Panc1 (cell line): Measurements from ENCODE around the gene RPUSD1.

ENCODE experiments used
- POLR2AphosphoS5 ChIP-seq: IDR thresholded peaks from 2 replicates; pipeline ENCODE4 v1.6.1; 2012; ENCODE audit warnings: mild to moderate bottlenecking, low read depth, low read length, moderate library complexity
- REST ChIP-seq, 2 experiments: IDR thresholded peaks; 2 replicates each; pipeline ENCODE4 v1.6.1; 2011 to 2012; ENCODE audit warnings: low read depth in 2 of 2, control low read depth in 1 of 2, low read length in 1 of 2, mild to moderate bottlenecking in 1 of 2, moderate library complexity in 1 of 2; ENCODE audit not compliant: insufficient read depth in 1 of 2
- SIN3A ChIP-seq: IDR thresholded peaks from 2 replicates; pipeline ENCODE4 v1.6.1; 2012; ENCODE audit warnings: low read depth, mild to moderate bottlenecking, low read length, moderate library complexity, borderline replicate concordance; ENCODE audit not compliant: insufficient read depth
- TCF7L2 ChIP-seq: IDR thresholded peaks from 2 replicates; pipeline ENCODE4 v1.6.1; 2011; ENCODE audit warnings: mild to moderate bottlenecking, low read depth, low read length, inconsistent platforms
- TF ChIP-seq, protein P1 (sequence below): fragments of 450-650 bp; IDR thresholded peaks from 2 replicates; pipeline ENCODE4 v1.5.1; 2017; ENCODE audit warnings: mild to moderate bottlenecking

DNA sequence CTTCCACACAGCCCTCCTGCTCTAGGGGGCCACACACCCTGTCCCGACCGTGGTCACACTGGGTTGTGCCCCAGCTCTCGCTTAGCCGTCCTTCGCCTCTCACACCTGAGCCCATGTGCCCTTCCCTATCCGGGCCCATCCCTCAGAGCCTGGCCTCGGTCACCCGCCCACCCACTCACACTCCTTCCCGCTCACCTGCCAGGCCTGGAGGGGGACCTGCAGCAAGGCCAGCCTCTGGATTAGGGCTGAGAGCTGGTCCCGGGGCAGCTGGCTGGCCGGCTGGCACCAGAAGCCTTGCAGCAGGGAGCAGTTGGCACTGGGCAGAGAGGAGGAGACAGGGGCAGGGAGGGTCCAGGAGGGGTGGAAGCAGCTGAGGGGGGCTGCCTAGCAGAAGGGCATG, 9.7 kb downstream of the RPUSD1 start:
- TF ChIP-seq, protein P1, sequence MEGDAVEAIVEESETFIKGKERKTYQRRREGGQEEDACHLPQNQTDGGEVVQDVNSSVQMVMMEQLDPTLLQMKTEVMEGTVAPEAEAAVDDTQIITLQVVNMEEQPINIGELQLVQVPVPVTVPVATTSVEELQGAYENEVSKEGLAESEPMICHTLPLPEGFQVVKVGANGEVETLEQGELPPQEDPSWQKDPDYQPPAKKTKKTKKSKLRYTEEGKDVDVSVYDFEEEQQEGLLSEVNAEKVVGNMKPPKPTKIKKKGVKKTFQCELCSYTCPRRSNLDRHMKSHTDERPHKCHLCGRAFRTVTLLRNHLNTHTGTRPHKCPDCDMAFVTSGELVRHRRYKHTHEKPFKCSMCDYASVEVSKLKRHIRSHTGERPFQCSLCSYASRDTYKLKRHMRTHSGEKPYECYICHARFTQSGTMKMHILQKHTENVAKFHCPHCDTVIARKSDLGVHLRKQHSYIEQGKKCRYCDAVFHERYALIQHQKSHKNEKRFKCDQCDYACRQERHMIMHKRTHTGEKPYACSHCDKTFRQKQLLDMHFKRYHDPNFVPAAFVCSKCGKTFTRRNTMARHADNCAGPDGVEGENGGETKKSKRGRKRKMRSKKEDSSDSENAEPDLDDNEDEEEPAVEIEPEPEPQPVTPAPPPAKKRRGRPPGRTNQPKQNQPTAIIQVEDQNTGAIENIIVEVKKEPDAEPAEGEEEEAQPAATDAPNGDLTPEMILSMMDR = no peak
- TF ChIP-seq TCF7L2 (no peak), POLR2AphosphoS5 (no peak), SIN3A (no peak), REST (IDR thresholded peaks at IDR 0.05; ENCODE audit: insufficient read depth in 1 of 2, low read depth in 2 of 2, low read length in 1 of 2) (no peak)
